NB4 (cell line): ENCODE measurements around the gene KITLG.

Experiments used
- MYC ChIP-seq: IDR thresholded peaks from 2 replicates; pipeline ENCODE4 v1.6.1; 2011; ENCODE audit warnings: low read depth, low read length
- POLR2A ChIP-seq: IDR thresholded peaks from 2 replicates; pipeline ENCODE4 v1.6.1; 2011; ENCODE audit warnings: mild to moderate bottlenecking; ENCODE audit not compliant: insufficient read length; ENCODE audit errors: extremely low read depth
- TF ChIP-seq, protein P1 (sequence below): IDR thresholded peaks from one replicate; pipeline ENCODE4 v1.5.1; 2012; ENCODE audit warnings: low read depth, low read length
- TF ChIP-seq, protein P2 (sequence below): IDR thresholded peaks from 2 replicates; pipeline ENCODE4 v1.6.1; 2011; ENCODE audit warnings: low read depth, low read length

DNA sequence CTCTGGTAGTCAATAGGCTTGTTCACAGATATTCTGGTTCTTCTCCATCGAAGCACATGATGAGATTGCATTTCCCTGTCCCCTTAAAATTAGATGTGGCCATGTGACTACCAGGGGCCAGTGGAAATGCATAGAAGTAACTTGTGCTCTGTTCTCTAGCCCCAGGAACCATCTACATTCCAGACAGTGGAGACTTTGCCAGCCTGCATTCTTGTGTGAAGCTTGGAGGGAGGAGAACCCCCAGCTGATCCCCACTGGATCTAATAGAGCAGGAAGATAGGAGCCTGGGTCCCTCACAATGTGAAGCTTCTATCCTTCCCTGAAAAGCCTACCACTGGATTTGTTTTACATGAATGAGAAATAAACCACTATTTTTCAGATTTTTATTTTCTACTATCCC, 130.1 kb downstream of the KITLG start:
- TF ChIP-seq, protein P1, sequence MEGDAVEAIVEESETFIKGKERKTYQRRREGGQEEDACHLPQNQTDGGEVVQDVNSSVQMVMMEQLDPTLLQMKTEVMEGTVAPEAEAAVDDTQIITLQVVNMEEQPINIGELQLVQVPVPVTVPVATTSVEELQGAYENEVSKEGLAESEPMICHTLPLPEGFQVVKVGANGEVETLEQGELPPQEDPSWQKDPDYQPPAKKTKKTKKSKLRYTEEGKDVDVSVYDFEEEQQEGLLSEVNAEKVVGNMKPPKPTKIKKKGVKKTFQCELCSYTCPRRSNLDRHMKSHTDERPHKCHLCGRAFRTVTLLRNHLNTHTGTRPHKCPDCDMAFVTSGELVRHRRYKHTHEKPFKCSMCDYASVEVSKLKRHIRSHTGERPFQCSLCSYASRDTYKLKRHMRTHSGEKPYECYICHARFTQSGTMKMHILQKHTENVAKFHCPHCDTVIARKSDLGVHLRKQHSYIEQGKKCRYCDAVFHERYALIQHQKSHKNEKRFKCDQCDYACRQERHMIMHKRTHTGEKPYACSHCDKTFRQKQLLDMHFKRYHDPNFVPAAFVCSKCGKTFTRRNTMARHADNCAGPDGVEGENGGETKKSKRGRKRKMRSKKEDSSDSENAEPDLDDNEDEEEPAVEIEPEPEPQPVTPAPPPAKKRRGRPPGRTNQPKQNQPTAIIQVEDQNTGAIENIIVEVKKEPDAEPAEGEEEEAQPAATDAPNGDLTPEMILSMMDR = no peak
- TF ChIP-seq POLR2A = no peak
- TF ChIP-seq, protein P2, sequence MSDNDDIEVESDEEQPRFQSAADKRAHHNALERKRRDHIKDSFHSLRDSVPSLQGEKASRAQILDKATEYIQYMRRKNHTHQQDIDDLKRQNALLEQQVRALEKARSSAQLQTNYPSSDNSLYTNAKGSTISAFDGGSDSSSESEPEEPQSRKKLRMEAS = no peak
- no peak for TF ChIP-seq MYC
